HG03571 (cell line): ENCODE measurements around the gene TAF3.
"Not testable (repeated sequence)": the region's sequence is repeated elsewhere in the genome, so short reads cannot be mapped to it uniquely, and the experiment has no call there.

Source experiments
- ATAC-seq: cut with Tn5 transposase; IDR thresholded peaks from one replicate; pipeline ENCODE4 v1.9.1; 2021; ENCODE audit not compliant: unreplicated experiment

Gene TAF3

GRCh38 chr10:7818295-7819120, at the start of gene TAF3:
Gene TAF3, plus strand, starts transcription at chr10:7818505. Its CDS starts 205 bp downstream, at chr10:7818710.
- ATAC-seq: peak; percentile 88

- no peak for ATAC-seq
These were observed 44.2 kb upstream of the TAF3 start for GRCh38 chr10:7773845-7774801.

- ATAC-seq: no peak
These were observed 41.5 kb upstream of the TAF3 start for GRCh38 chr10:7776777-7777176.

- ATAC-seq: not testable (repeated sequence)
These were observed 36.1 kb upstream of the TAF3 start for GRCh38 chr10:7782194-7782593.

GRCh38 chr10:7786430-7786829, 31.9 kb upstream of the TAF3 start:
- ATAC-seq: no peak

GRCh38 chr10:7787150-7787856, 31.0 kb upstream of the TAF3 start:
- ATAC-seq: peak; percentile 8

- peak; percentile 93 for ATAC-seq
These were observed 30.3 kb upstream of the TAF3 start, which contains the start of the genes ATP5F1C and KIN for GRCh38 chr10:7787857-7788638. Gene ATP5F1C, plus strand, starts transcription at chr10:7788177. Its CDS starts 31 bp downstream, at chr10:7788208. Gene KIN, minus strand, starts transcription at chr10:7787993. Its CDS starts 60 bp downstream, at chr10:7787933.

- ATAC-seq: peak; percentile 3
These were observed 29.5 kb upstream of the TAF3 start for GRCh38 chr10:7788639-7789286.

- no peak for ATAC-seq
These were observed 28.9 kb upstream of the TAF3 start for GRCh38 chr10:7789390-7789789.

- ATAC-seq: no peak
These were observed 25.8 kb upstream of the TAF3 start for GRCh38 chr10:7792541-7792940.

- ATAC-seq: no peak
These were observed 23.9 kb upstream of the TAF3 start for GRCh38 chr10:7794251-7795026.

- ATAC-seq: no peak
These were observed 22.7 kb upstream of the TAF3 start for GRCh38 chr10:7795605-7796004.

GRCh38 chr10:7797582-7797981, 20.7 kb upstream of the TAF3 start:
- no peak for ATAC-seq

- no peak for ATAC-seq
These were observed 15.7 kb upstream of the TAF3 start for GRCh38 chr10:7802606-7803005.

- ATAC-seq: no peak
These were observed 14.1 kb upstream of the TAF3 start for GRCh38 chr10:7804216-7804615.

- ATAC-seq: no peak
These were observed 13.6 kb upstream of the TAF3 start for GRCh38 chr10:7804741-7805140.

GRCh38 chr10:7808686-7809267, 9.5 kb upstream of the TAF3 start:
- no peak for ATAC-seq

GRCh38 chr10:7810443-7810842, 7.9 kb upstream of the TAF3 start:
- ATAC-seq: no peak

GRCh38 chr10:7811000-7811399, 7.3 kb upstream of the TAF3 start:
- no peak for ATAC-seq
